GM19468 (cell line): ENCODE data around the gene SCUBE3.

ENCODE experiments used
- ATAC-seq: cut with Tn5 transposase; IDR thresholded peaks from one replicate; pipeline ENCODE4 v1.9.1; 2021; ENCODE audit warnings: mild to moderate bottlenecking, moderate library complexity, moderate number of reproducible peaks; ENCODE audit not compliant: unreplicated experiment; ENCODE audit errors: extremely low read depth

The SCUBE3 gene

GRCh38 chr6:35260591-35261570 lies 47.1 kb downstream of the SCUBE3 start:
- ATAC-seq = no peak

DNA sequence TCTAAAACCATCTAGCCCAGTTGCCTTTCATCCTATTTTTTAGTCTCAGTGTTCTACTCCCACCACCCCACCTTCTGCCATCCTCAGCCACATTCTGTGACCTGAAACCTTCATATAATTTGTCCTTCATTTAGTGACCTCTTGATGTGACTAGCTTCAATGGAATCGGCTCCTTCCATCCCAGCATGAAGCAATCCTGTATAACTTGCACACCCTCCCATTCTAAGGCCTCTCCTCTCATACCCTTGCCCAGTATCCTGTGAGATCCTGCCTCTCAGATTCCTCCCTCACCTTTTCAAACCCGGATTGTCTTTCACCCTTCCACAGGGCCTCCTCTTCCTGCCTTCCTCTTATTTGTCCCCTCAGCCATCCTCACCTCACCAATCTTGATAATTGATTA lies 48.8 kb downstream of the SCUBE3 start:
- no peak for ATAC-seq

GRCh38 chr6:35264550-35265274 lies 51.0 kb downstream of the SCUBE3 start:
- no peak for ATAC-seq

DNA sequence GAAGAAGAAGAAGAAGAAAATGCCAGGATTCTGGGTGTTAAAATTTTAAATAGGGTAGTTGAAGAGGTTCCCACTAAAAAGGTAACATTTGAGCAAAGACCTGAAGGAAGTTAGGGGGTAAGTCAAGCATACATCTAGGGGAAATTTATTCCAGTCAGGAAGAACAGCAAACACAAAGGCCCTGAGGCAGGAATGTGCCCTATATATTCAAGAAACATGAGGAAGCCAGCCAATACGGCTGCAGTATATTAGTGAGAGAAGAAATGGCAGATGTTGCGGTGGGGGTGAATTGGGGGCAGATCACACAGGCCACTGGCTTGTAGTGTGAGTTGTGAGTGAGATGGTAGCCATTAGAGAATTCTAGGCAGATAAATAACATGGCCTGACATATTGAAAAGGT lies 51.8 kb downstream of the SCUBE3 start:
- no peak for ATAC-seq

- no peak for ATAC-seq
These were observed 53.7 kb downstream of the SCUBE3 start for GRCh38 chr6:35267446-35267845.

- no peak for ATAC-seq
These were observed 54.1 kb downstream of the SCUBE3 start for GRCh38 chr6:35267897-35268296.

GRCh38 chr6:35272005-35272404 lies 58.2 kb downstream of the SCUBE3 start:
- no peak for ATAC-seq

GRCh38 chr6:35273822-35274559 lies 60.2 kb downstream of the SCUBE3 start:
- ATAC-seq = no peak

- no peak for ATAC-seq
These were observed 62.0 kb downstream of the SCUBE3 start for GRCh38 chr6:35275744-35276260.

- no peak for ATAC-seq
These were observed 65.0 kb downstream of the SCUBE3 start for GRCh38 chr6:35278708-35279107.

DNA sequence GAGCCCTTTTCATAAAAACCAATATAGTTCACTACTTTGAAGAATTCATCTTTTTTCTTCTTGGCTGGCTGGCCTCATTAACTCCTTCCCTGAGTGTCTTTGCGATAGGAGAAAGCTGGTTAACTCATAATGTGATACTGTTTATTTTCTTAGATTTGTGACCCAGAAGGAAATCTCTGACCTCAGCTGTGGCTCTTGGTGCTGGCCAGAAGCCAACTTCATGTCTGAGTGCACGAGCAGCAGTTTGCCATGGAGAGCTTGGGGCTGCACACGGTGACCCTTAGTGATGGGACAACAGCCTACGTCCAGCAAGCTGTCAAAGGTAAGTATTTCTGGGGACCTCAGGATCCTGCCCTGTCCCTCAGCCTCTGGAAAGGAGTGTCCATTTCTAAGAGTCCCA lies 67.1 kb downstream of the SCUBE3 start:
- ATAC-seq = no peak

DNA sequence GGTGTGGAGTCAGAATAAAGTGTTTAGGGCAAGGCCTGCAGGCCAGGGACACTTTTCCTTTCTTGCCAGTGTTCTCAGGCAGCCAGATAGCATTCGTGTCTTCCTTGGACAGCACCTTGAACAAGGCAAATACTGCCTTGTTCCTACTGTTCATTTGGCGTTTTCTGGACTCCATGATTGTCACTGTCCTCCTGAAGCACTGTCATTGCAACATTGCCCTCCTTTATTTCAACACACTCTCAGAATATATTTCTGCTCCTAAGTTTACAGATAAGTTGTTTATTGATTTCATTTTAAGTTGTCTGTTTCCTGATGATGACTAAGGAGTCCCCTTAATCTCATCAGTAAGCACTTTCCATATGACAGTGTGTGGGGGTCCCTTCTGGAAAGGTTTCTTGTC lies 68.7 kb downstream of the SCUBE3 start:
- ATAC-seq = no peak

DNA sequence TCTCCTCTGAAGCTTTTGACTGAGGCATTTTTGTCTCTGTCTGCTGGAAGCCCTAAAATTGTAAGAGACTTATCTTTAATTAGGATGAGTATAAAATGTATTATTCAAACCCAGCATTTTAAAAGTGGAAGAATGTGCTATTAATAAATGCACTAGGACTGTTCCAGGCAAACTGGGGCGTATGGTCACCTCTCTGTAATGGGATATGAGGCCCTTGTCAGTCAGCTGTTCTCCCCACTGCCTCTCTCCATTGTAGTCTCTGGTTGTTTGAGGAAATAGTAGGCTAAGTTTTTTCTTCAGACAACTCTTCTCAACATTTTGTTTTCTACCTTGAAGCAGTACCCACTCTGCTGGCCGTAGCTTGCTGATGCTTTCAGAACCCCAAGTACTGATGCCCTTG lies 69.6 kb downstream of the SCUBE3 start:
- ATAC-seq = no peak

GRCh38 chr6:35287671-35288396 lies 74.1 kb downstream of the SCUBE3 start:
- no peak for ATAC-seq

DNA sequence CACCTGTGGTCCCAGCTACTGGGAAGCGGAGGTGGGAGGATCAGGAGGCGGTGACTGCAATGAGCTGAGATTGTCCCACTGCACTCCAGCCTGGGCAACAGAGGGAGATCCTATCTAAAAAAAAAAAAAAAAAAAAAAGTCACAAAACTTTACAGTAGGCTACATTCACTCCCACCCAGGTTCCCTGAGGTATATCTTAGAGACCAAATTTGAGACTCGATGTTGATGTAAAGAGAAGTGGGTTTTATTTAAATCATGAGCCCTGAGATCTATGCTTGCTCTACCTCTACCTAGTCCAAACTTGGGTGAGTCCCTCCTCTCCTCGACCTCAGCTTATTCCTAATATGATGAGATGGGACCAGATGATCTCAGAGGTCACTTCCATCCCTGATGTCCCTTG lies 75.1 kb downstream of the SCUBE3 start:
- ATAC-seq = no peak

GRCh38 chr6:35291491-35291890 lies 77.7 kb downstream of the SCUBE3 start:
- ATAC-seq = no peak

- ATAC-seq = no peak
These were observed 78.7 kb downstream of the SCUBE3 start for GRCh38 chr6:35292494-35292893.

DNA sequence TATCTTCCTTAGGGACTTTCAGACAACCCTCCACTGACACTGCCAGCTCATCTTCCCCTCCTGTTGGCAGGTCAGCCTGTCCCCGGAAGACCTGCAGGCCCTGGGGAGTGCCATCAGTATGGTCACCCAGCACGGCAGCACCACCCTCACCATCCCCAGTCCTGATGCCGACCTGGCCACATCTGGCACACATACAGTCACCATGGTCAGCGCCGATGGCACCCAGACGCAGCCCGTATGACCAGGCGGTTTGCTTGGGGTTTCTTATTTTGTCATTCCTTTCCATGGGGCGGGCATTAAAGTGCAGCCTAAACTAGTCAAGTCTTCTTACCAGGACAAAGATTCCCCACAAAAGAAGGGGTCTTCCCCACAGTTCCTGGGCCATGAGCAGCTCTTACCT lies 79.9 kb downstream of the SCUBE3 start:
- no peak for ATAC-seq

DNA sequence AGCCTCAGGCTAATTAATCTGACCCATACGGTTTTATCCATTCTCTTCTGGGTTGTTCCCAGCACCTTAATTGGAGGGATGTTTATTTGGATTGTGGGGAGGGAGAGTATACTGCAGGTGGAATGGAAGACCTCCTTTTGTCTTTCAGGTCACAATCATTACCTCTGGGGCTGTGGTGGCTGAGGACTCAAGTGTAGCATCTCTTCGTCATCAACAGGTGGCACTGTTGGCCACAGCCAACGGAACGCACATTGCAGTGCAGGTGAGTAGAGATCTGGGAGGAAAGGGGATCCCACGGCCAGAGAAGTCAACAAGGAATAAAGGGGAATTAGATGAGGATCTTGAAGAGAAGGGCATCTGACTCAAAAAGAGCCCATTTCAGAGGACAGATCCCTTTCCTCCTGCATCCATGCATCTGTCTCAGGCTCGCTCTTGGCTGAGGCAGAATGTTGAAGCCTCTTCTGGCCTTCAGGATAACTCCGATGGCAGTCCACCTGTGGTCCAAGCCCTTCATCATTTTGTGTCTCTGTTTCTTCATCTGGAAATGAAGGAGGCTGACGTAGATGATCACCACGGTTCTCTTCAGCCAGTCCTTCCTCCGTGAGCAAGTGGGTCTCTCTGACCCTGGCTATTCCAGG lies 80.7 kb downstream of the SCUBE3 start:
- no peak for ATAC-seq
